NCI-H460 (cell line): ENCODE data around the gene ZBTB16. TPM values are rescaled to one million over a fixed set of nuclear protein-coding genes. Genes with fewer than 3 reads are reported as not detected.

Experiments used
- DNase-seq: peaks from one replicate; pipeline ENCODE4 v3.0.0-alpha.2; 2016; ENCODE audit warnings: low read depth; ENCODE audit errors: extremely low read depth
- total RNA-seq: library from RNA; depleted of rRNA; stranded (reverse); fragments of >200 nt; shearing (Covaris generic); gene quantifications from 2 replicates; pipeline ENCODE4 v1.2.3, GENCODE V29; 2014

The ZBTB16 gene
- total RNA-seq, 1 experiment from 2014 or later: not detected

DNA sequence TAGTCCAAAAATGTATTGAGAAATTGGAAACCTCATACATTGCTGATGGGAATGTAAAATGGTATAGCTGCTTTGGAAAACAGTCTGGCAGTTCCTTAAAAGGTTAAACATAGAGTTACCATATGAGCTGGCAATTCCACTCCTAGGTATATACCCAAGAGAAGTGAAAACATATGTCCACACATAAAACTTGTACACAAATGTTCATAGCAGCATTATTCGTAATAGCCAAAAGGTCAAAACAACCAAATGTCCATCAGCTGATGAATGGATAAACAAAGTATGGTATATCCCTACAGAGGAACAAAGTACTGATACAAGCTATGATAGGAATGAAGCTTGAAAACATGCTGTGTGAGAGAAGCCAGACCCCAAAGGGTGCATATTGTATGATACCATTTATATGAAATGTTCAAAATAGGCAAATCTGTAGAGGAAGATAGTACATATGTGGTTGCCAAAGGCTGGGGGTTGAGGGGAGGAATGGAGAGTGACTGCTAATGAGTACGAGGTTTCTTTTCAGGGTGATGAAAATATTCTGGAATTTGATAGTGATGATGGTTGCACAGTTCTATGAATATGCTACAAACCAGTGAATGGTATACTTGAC is 85.8 kb downstream of the ZBTB16 start:
- no peak for DNase-seq

DNA sequence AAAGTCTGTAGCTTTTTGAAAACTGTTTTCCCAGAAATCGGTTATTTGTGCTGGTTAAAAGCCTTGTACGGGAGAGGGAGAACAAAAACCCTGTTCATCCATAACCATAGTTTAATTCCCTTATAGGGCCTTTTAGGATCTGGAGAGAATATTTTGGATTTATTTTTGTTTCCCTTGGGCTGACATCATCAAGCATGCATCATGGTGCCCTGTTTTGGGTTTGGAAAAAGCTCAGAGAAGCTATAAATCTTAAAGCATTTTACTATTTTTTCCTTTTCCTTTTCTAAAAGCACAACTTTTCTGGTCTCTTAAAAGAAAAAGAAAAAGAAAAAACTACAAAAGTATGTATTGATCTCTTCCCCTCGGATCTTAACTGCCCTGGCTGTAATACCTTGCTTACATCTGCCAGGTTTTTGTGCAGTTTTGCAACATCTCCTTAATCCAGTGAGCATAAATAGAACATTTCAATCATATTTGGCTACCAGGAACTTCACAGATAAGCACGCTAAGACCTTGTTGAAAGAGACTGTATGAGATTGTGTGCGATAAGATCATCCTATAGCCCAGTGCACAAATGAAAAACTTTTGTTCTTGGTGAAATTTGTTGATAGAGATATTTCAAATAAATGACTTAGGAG is 88.0 kb downstream of the ZBTB16 start:
- DNase-seq: no peak

DNA sequence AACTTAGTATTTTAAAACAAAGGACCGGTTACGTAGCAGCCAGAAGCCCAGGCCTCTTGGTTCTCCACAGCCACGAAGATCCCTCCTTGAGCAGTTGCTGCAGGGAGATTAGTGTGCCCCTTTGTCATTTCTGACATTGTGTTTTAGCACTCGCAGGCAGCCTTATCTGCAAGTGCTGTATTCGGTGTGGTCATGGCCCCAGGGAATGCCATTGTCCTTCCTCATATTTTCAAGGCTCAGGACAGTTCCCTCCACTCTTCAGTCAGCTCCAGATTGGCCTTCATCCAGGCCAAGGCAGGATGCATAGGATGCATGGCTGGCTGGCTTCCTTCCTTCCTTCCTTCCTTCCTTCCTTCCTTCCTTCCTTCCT is 88.5 kb downstream of the ZBTB16 start:
- DNase-seq: no peak

DNA sequence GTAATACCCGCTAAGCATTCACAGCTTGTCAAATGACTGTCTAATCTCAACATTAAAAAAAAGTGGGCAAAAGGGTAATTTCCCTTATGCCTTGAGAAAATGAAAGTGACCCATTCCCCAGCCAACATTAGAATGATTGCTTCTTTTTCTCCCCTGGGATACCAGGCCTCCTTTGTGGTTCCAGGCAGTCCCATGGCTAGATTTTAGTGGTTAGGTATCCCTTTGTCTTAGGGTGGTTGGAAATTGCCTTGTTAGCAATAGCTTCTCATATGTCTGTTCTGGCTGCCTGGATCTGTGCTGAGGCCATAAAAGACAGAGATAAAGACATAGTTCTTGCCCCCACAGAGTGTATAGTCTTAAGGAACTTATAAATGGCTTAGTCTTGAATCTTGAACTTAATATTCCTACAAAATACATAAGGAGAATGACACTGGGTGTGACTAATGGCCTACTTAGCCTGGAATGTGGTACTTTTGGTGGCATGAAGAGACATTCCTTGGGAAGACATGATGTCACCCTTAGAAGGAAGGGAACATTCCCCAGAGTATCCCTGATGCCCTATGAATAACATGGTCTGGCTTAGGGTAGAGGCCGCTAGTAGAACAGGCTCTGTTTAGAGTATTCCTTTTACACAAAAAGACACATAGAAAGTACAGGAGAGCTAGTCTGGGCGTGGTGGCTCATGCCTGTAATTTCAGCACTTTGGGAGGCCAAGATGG is 90.3 kb downstream of the ZBTB16 start:
- no peak for DNase-seq

DNA sequence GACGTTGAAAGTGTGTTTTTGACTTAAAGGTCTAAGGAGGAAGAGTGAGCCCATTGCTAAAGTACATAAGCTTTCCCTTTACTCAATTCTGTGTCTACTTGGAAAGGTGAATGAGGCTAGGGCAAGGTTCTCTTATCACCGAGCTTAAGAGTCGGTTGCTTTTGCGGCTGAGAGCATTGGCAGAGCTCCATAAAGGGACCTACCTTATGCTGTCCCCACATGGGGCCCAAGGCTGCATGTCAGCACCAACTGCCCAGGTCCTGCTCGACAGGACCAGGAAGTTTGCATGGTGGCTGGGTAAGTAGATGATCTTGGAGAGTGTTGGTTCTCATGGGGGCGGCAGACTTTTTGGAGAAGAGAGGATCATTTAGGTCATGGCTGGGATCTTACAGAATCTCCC is 91.2 kb downstream of the ZBTB16 start:
- no peak for DNase-seq

DNA sequence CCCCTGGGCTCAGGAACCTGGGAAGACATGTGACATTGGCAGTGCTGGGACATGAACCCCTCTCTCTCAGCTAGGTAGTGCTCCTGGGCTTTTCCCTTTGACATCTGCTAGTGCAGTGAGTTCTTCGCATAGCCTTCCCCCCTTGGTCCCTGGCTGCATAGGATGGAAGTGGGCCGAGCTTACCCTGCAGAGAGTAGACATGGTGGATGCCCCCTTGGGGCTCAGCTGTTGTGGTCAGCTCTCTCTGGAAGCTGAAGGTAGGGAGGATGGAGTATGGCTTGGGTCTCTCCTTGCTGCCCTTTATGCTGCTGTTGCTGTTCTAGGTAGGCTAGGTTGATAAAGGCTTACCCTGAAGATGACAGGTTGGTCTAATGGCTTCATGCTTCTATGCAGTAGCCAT is 92.1 kb downstream of the ZBTB16 start:
- no peak for DNase-seq

DNA sequence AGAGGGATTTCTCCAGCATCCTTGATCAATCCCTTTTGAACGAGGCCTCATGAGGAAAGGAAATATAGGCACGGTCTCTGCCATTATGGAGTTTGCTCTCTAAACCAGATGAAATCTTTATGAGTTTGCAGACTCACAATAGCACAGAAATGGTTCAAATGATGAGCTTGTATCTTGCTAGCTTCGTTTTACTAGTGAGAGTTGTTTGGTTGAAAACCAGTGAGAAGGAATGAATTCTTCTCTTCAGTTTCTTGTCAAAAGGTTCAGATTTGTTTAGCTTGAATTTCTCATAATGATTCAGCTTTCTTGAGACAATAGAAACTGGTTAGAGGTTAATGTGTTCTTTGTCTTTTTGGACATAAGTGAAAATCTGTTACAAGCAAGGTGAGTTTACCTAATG is 92.7 kb downstream of the ZBTB16 start:
- no peak for DNase-seq

DNA sequence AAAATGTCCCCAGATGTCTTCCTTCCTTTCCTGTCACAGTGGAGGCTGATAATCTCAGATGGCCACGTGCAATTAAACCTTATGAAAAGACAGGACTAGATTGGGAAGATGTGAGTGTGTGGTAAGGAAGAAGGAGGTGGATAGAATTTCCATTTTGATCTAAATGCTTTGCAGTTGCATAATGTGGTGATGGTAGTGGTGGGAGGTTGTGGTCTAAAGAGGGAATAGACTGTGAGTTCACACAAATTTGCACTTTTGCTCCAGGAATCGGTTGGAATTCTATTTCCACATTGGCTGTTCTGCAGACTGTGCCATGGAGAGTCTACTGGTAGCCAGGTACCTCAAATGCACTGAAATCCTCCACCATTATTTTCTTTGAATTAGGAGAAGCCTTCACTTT is 93.3 kb downstream of the ZBTB16 start:
- no peak for DNase-seq

DNA sequence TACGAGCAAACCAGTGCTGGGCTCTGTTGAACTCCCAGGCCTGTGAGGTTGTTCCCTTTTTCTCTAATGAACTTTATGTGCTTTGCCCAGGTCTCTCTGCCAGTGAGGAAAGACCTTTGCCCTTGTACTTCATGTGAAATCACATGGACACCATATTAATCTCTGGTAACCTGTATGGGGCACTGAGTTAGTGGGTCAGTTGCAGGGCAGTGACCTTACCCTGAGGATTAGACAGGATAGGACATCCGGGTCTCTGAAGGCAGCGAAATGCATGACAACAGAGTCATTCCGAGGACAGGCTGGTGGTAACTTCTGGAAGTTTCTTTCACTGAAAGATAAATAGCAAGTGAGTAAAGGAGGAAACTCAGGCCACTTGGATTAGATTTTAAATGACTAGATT is 93.7 kb downstream of the ZBTB16 start:
- DNase-seq: no peak

DNA sequence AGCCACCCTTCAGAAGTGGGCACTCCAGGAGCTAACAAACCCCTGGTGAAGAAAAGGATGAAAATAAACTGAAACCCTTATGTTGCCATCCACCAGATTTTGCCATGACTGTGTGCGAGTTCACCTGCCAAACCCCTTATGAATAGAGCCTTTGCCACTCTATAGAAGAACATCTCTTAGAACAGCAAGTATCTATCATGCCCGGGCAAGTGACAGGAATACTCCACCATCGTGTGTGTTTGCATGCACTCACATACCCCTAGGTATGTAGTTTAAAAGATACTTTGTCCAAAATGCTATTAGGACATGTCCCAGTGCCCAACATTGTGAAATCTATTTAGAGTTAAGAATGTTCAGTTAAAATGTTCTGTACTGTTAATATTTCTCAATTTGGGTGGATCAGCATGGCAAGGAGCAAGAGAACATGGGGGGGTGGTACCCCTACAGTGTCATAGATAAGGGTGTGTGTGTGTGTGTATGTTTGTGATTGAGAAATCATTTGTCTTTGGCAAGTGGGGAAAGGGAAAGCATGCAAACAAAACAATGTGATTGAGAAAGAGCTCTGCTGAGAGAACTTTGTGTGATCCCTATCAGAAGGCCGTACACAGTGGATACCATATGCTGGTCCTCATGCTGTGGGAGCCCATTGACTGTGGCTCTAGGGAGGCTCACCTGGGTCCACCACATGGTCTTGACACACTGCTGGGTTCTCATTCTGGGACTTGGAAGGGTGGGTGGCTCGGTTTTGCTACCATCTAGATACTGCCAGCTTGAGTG is 94.9 kb downstream of the ZBTB16 start:
- no peak for DNase-seq

DNA sequence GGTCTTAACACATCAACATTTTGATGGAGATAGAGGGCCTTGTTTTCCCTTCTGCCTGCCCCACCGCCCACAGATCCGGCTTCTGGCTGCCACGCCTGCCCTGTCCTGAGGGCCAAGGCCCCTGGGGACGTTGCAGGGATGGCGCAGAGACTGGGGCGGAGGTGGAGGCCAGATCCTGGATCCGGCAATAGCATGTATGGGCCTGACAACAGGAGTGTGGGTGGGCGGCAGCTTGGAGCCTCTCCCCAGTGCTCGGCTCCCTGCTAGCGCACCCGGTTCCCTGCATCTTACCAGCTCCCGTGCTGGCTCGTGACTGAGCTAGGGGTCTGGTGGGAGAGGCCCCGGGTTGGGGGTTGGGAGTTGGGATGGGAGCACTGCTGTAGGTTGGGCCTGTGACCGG is 95.6 kb downstream of the ZBTB16 start:
- no peak for DNase-seq

DNA sequence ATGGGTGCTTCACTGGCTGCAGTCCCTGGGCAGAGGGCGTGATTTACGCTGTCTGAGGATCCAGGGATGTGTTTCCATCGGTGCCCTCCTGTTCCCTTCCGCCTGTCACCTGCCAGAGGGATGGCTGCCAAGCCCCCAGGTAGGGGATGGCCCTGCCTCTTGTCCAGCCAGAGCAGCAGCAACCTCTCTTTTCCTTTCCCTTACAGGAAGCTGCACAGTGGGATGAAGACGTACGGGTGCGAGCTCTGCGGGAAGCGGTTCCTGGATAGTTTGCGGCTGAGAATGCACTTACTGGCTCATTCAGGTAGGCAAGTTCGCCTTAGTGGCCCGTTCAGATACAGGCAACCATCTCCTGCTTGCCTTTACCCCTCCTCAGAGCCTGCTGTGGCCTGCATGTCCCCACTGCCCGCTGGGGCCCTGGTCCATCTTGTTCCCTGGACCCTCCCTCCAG is 96.6 kb downstream of the ZBTB16 start:
- no peak for DNase-seq

DNA sequence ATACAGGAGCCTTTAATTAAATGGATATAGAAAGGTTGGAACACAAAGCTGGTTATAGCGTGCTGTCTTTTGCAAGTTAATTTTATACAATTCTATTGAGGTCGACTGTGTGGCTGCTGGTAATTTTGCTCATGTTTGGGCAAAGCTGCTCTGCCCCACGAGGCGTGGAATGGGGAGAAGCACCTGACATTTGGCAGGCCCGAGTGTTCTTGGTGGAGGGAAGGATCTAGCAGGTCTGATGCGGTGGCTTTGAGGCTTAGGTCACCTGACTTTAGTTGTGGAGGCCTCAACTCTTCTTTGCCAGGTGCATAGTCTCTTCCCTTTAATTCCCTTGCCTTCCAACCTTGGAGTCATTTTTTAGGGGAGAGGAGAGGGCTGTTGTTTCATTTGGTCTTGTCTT is 97.3 kb downstream of the ZBTB16 start:
- no peak for DNase-seq

DNA sequence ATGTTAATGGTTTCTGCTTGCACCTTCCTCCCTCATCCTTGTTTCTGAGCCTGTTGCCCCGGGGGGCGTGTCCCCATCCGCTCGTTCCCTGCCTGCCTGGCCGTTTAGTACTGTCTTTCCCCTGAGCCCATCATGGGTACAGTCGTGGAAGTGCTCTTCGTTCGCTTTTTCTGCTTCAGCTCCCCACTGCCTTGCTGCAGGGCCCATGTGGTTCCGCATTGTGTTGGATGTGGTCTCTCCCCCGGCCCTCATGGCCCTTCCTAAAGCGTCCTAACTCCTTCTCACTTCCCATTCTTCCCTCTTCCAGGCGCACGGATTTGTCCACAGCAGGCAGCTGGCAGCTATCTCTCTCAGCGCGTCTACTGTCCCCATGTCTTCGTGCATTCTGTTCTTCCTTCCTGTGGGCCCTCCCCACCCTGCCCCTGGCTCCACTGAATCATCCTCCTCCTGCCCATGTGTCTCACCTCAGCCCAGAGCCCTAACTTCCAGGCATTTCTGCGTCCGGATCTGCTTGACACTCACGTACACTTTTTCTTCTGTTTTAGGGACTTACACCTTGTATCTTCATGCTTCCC is 98.1 kb downstream of the ZBTB16 start:
- DNase-seq: no peak

DNA sequence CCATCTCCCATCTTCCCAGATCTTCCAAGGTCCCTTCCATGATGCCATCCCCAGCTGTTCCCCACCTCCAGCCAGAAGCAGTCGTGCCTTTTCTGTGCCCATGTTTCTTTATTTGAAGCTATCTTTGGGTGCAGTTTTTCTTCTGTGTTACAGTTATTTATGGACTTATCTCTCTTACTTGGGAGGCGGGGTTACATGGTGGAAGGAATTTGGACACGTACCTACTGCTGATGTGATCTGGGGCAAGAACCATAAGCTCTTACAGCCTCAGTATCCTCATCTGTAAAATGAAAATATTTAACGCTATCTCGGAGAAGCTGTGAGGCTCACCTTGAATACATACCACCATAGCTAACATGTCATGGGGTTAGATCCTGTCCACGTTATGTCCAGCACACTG is 98.9 kb downstream of the ZBTB16 start:
- no peak for DNase-seq

DNA sequence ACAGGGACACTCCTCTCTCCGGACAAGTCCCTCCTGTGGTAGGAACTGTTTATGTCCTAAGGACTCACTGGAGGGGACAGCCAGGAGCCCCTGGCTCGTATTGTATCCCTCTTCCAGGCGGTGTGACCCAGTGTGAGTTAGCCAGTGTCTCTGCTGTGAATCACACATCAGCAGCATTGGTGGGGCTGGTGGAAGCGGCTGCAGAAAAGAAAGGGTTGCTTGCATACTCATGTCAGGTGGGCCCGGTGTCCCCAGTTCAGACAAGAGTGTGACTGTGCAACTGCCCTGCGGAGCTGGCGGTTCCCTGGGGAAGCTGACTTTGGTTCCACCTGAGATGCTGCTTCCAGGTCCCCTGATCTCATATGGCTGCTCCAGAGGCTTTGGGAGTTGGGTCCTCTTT is 99.4 kb downstream of the ZBTB16 start:
- DNase-seq: no peak

DNA sequence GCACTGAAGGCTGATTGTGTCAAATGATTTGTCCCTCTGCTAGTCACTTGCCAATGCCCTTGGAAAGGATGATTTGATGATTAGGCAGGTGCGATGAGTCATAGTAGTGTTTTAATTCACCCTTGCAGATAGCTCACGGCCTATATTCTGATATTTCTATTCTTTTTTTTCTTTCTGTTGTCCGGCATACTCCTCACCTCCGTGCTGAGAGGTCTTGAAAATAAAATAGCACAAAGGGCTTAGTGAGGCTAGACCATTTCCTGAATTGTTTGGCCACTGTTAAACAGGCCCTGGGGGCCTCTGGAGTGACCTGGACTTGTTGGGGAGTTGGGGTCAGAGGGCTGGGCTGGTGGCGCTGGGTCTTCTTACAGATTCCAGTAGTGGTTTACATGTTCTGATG is 99.8 kb downstream of the ZBTB16 start:
- DNase-seq: no peak

DNA sequence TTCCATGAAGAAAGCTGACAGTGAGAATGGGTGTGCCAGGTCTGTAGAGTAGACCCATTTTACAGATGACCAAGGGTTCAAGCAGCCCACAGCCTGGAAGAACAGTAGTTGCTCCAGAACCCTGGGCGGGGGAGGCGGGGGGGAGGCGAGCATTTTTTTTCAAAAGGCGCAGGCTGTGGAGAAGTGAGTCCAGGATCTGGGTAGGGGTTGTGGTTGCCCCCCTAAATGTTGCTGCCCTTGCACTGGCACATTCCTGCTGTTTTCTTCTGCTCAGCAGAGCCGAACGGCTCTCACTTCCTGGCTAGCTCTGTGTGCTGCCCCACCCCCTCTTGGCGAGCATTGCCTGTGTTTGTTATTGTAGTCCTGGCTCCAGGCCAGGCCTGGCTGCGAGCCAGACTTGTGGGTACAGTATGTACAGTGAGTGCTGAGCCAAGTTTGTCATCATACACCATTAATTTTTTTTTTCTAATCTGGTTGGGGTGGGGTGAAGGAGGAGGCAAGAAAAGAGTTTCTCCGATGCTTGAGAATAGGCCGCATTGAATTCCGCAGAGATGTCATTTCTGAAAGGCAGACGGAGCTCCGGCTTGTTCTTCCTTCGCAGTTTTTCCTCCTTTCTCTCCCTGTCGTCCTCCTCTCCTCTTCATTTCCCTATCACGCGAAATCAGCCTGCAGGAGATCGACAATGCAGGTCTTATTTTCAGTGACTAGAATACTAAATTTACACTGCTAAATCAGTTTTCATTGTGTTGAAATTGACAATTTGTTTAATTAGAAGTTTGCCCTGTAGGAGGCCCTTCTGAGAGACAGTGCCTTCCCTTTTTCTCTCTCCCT is 100.5 kb downstream of the ZBTB16 start:
- peak; percentile 78 for DNase-seq

DNA sequence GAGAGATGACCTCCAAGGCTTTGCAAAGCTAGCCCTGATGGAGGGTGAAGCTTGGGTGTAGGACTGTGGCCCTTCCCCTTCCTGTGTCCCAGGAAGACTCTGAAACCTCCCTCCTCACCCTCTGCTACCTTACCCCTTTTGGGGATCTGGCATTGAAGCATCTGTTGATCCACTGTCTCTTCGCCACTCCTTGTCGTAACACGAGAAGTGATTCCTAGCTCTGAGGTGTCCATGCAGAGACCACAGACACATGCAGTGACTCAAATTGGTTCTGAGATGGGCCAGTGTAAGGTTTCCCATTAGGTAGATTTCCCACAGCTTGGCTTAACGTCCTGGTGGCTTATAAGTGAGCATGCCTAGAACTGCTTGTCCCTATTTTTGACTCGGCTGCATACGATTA is 101.4 kb downstream of the ZBTB16 start:
- no peak for DNase-seq
